ENCODE data around the gene UBE2G2. TPM values are rescaled to one million over a fixed set of nuclear protein-coding genes. Genes with fewer than 3 reads are reported as not detected.

Gene UBE2G2
- total and polyA plus RNA-seq, 7 donors = 21.6 to 101 (median 51.5) TPM

DNA sequence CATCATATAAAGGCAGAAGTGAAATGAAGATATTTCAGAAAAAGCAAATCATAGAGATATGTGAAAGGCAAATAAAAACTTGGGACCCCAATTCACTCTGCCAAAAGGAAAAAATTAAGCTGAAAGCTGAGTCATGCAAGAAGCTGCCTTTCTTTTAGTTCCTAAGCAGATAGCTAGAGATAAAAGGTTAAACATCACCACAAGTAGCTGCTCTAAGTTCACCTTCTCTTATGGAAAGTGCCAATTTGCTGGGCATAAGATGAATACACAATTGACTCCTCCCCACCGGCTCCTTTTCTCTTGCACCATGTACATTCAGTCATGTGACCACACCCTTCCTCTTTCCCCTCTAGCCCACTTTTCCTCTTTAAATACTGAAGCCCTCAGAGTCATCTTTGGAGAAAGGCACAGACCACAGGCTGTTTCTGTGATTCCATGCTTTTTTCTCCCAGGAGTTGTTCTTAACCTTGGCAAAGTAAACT is 21.6 kb upstream of the UBE2G2 start:
- Histone ChIP-seq H3K9me3 (peaks cover 0 to 7% (median 0%) of the 10 kb centered on the region in 4 donors), H3K36me3 (no peaks in the 10 kb centered on the region), H3K4me1 (peaks cover 0 to 8% (median 3%) of the 10 kb centered on the region in 4 donors), H3K27ac (no peak overlapping the region), H3K4me3 (no peak overlapping the region), H3K27me3 (no peaks in the 10 kb centered on the region)
- intact Hi-C loops (cut with DNase I) = no loop called here
- DNase-seq = no peak
- no peak for TF ChIP-seq POLR2AphosphoS5 (IDR thresholded peaks at IDR 0.05)
- TF ChIP-seq EP300 (IDR thresholded peaks at IDR 0.05) = no peak
- TF ChIP-seq, protein P1, sequence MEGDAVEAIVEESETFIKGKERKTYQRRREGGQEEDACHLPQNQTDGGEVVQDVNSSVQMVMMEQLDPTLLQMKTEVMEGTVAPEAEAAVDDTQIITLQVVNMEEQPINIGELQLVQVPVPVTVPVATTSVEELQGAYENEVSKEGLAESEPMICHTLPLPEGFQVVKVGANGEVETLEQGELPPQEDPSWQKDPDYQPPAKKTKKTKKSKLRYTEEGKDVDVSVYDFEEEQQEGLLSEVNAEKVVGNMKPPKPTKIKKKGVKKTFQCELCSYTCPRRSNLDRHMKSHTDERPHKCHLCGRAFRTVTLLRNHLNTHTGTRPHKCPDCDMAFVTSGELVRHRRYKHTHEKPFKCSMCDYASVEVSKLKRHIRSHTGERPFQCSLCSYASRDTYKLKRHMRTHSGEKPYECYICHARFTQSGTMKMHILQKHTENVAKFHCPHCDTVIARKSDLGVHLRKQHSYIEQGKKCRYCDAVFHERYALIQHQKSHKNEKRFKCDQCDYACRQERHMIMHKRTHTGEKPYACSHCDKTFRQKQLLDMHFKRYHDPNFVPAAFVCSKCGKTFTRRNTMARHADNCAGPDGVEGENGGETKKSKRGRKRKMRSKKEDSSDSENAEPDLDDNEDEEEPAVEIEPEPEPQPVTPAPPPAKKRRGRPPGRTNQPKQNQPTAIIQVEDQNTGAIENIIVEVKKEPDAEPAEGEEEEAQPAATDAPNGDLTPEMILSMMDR (IDR thresholded peaks at IDR 0.05) = no peak
- TF ChIP-seq POLR2A (IDR thresholded peaks at IDR 0.05) = no peak
- 87 to 92% methylated on average over 1 of the region's 1 CpG for WGBS, 2 donors

DNA sequence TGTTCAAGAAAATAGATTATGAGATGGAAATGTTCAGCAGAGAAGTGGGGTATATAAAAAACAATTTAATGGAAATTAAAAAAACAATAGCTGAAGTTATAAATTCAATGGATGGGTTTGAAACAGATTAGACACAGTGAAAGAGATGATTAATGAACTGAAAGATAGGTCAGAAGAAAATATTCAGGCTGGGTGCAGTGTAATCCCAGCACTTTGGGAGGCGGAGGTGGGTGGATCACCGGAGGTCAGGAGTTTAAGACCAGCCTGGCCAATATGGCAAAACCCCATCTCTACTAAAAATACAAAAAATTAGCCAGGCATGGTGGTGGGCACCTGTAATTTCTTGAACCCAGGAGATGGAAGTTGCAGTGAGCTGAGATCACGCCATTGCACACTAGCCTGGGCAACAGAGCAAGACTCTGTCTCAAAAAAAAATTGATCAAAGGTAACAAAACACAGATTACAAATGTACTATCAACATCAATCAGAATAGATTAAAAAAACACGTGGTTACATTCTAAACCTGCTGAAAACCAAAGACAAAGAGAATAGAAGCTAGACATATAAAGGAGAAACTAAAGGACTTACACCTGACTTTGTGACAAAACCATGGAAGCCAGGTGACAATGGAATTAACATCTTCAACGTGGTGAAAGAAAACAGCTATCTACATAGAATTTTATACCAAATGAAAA is 21.0 kb upstream of the UBE2G2 start:
- Histone ChIP-seq H3K27ac (no peak overlapping the region), H3K36me3 (no peaks in the 10 kb centered on the region), H3K4me1 (peaks cover 0 to 8% (median 3%) of the 10 kb centered on the region in 4 donors), H3K9me3 (peaks cover 0 to 6% (median 0%) of the 10 kb centered on the region in 4 donors), H3K27me3 (no peaks in the 10 kb centered on the region), H3K4me3 (no peak overlapping the region)
- no peak for DNase-seq
- intact Hi-C loops (cut with DNase I) = no loop called here
- 68 to 70% methylated on average over 5 of the region's 5 CpGs for WGBS, 2 donors
- TF ChIP-seq, protein P1 (IDR thresholded peaks at IDR 0.05) = no peak
- TF ChIP-seq POLR2AphosphoS5 (IDR thresholded peaks at IDR 0.05) = no peak
- TF ChIP-seq POLR2A (IDR thresholded peaks at IDR 0.05) = no peak

DNA sequence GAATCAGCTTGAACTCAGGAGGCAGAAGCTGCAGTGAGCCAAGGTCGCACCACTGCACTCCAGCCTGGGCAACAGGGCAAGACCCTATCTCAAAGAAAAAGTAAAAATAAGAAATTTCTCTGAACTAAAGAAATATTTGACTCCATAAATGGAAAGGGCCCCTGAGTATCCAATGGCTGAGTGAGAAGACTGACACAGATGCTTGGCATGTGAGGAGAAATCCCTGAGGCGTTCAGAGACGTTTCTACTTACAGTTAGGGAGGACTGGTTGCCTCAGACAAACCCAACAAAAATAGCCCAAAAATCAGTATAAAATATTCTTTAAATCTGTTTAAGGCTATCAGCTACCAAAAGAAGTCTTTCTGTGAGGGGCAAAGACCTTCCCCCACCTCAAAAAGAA is 19.2 kb upstream of the UBE2G2 start:
- Histone ChIP-seq H3K9me3 (peaks cover 0 to 6% (median 0%) of the 10 kb centered on the region in 4 donors), H3K36me3 (no peaks in the 10 kb centered on the region), H3K27ac (no peak overlapping the region), H3K4me3 (no peak overlapping the region), H3K27me3 (no peaks in the 10 kb centered on the region), H3K4me1 (peaks cover 0 to 24% (median 17%) of the 10 kb centered on the region in 4 donors)
- TF ChIP-seq, protein P1 (IDR thresholded peaks at IDR 0.05) = no peak
- TF ChIP-seq POLR2A (IDR thresholded peaks at IDR 0.05) = no peak
- TF ChIP-seq POLR2AphosphoS5 (IDR thresholded peaks at IDR 0.05) = no peak
- no peak for TF ChIP-seq EP300 (IDR thresholded peaks at IDR 0.05)
- intact Hi-C loops (cut with DNase I) = no loop called here
- peak; percentile 25 for DNase-seq
- WGBS, 2 donors = 83 to 88% methylated on average over 3 of the region's 3 CpGs

DNA sequence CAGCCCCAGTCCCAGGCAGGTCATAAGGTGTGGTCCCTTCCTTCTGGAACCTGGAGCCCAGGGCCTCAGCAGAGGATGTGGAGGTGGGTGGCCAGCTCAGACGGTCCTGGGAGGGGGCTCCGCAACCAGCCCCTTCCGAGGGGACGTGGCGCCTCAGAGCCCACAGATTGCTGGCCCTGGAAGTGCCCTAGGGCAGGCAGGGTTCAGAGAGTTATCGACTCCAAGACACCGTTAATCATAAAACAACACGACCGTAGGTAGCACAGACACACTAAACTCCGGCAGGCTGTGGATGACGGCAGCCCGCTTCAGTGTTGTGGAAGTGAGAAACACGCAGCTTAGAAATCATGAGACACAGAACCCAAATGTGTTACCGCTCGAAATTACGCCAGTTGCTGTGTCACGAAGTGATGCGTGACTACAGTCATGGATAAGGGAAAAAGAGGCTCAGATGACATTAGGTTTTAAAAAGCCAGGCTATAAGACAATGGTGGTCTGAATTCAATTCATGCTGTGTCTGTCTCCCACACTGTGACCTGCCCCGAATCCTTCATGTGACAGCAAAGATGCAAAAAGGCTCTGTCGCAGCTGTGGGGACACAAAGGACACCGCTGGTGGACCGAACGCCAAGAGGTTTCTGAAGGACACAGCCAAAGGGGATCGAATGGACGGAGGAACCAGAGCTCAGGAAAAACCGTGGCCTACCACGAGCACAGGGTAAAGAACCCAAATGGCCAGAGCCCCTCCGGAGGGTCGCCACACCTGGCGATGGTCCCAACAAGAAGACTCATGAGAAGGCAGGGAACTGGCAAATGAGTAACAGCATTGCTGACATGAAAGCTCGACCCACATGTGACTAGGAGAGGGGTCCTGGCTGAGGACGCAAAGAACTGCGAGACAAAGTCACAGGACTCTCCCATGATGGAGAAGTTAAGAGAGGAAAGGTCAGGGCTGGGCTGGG is 17.9 kb upstream of the UBE2G2 start:
- Histone ChIP-seq H3K4me3 (no peak overlapping the region), H3K4me1 (peaks cover 0 to 29% (median 20%) of the 10 kb centered on the region in 4 donors), H3K9me3 (peaks cover 0 to 6% (median 0%) of the 10 kb centered on the region in 4 donors), H3K36me3 (no peaks in the 10 kb centered on the region), H3K27me3 (no peaks in the 10 kb centered on the region), H3K27ac (peak overlapping the region in 1 of 4 donors; percentile 90)
- intact Hi-C loops (cut with DNase I) = loop anchor here (5.0 kb wide), 2 partner anchors 113 to 482 kb away; partner anchors contain the start of gene CFAP410
- WGBS, 2 donors = 95 to 96% methylated on average over 33 of the region's 33 CpGs
- TF ChIP-seq EP300 (IDR thresholded peaks at IDR 0.05) = no peak
- TF ChIP-seq POLR2AphosphoS5 (IDR thresholded peaks at IDR 0.05) = no peak
- TF ChIP-seq, protein P1 (IDR thresholded peaks at IDR 0.05) = no peak
- no peak for TF ChIP-seq POLR2A (IDR thresholded peaks at IDR 0.05)
- DNase-seq = peak; percentile 63
